ENCODE data around the gene ARVCF. TPM values are rescaled to one million over a fixed set of nuclear protein-coding genes. Genes with fewer than 3 reads are reported as not detected.

The ARVCF gene
- total and polyA plus RNA-seq, 9 of the 15 experiments (the other 6 are each of a cell fraction or from before 2014, with no cell fraction given), result 0.03 to 97.4 (median 15.6) TPM

- 0 out of 2 replicates have a peak, but pooled peaks have one; percentile 87 for TF ChIP-seq RBM14 (IDR thresholded peaks at IDR 0.05; ENCODE audit: borderline replicate concordance, insufficient read depth, low read depth, low read length)
- peak; percentile 96 for TF ChIP-seq CHD2 (IDR thresholded peaks at IDR 0.05; ENCODE audit: low read depth, low read length)
- no peak for TF ChIP-seq NR3C1 (CRISPR knock-in tag; IDR thresholded peaks at IDR 0.05)
- TF ChIP-seq MCM7 (IDR thresholded peaks at IDR 0.05), result no peak
- TF ChIP-seq MGA (IDR thresholded peaks at IDR 0.05), result no peak
- TF ChIP-seq THAP12 (CRISPR knock-in tag; IDR thresholded peaks at IDR 0.05), result peak; percentile 71; the same call in 1 of the 2 replicates
- TF ChIP-seq ATF6 (CRISPR knock-in tag; IDR thresholded peaks at IDR 0.05), result no peak
- no peak for TF ChIP-seq DEAF1 (CRISPR knock-in tag; IDR thresholded peaks at IDR 0.05)
Measured at GRCh38 chr22:20016734-20017621, at the start of gene ARVCF (continued).

All from K562 (cell line).